A549 (cell line): Measurements from ENCODE around the gene P4HA1.
"Not testable (repeated sequence)": the region's sequence is repeated elsewhere in the genome, so short reads cannot be mapped to it uniquely, and the experiment has no call there.

Experiments
- JUN ChIP-seq, 2 experiments: fragments of >200 bp; sonication (Bioruptor Twin); formaldehyde crosslinking; IDR thresholded peaks; 2 replicates in 1 of 2; 3 replicates in 1 of 2; pipeline ENCODE4 v1.6.1; 2016 to 2017
- JUNB ChIP-seq: fragments of >200 bp; sonication (Bioruptor Twin); formaldehyde crosslinking; IDR thresholded peaks from 2 replicates; pipeline ENCODE4 v1.6.1; 2016
- PHF8 ChIP-seq: fragments of 200-600 bp; sonication (generic); IDR thresholded peaks from 2 replicates; pipeline ENCODE4 v1.6.1; 2016; ENCODE audit warnings: low read depth, mild to moderate bottlenecking, antibody characterized with exemption, moderate library complexity, borderline replicate concordance
- POLR2A ChIP-seq: IDR thresholded peaks from 2 replicates; pipeline ENCODE4 v1.6.1; 2012; ENCODE audit warnings: mild to moderate bottlenecking, low read length
- POLR2AphosphoS2 ChIP-seq: conservative IDR thresholded peaks from 2 replicates; pipeline ENCODE4 v1.6.1; 2012; ENCODE audit warnings: low read length, improper control_type of control experiment, inconsistent platforms
- RAD21 ChIP-seq, 2 experiments: fragments of >200 bp in 1 of 2; sonication (Bioruptor Twin) in 1 of 2; formaldehyde crosslinking in 1 of 2; IDR thresholded peaks in 1 of 2; conservative IDR thresholded peaks in 1 of 2; 2 replicates in 1 of 2; 3 replicates in 1 of 2; pipeline ENCODE4 v1.6.1; 2012 to 2018; ENCODE audit warnings: inconsistent platforms in 1 of 2
- RCOR1 ChIP-seq: fragments of 150-350 bp; IDR thresholded peaks from 2 replicates; pipeline ENCODE4 v1.6.1; 2014; ENCODE audit warnings: antibody characterized with exemption, low read length, low read depth
- USF2 ChIP-seq: fragments of 450-650 bp; IDR thresholded peaks from 2 replicates; pipeline ENCODE4 v1.6.1; 2014; ENCODE audit warnings: antibody characterized with exemption
- ZNF302 ChIP-seq: fragments of 250-450 bp; sonication (Bioruptor Pico); IDR thresholded peaks from 2 replicates; pipeline ENCODE4 v1.9.0; 2021; ENCODE audit warnings: inconsistent platforms, mild to moderate bottlenecking, moderate library complexity
- TF ChIP-seq, protein P1 (sequence below): fragments of >200 bp; sonication (Bioruptor Twin); formaldehyde crosslinking; IDR thresholded peaks from 3 replicates; pipeline ENCODE4 v1.5.1; 2016

- not testable (repeated sequence) for TF ChIP-seq JUN (IDR thresholded peaks at IDR 0.05); USF2; POLR2A; RCOR1; JUNB; ZNF302; POLR2AphosphoS2; PHF8; RAD21 (conservative IDR thresholded peaks at IDR 0.05 in 1 of 2, IDR thresholded peaks at IDR 0.05 in 1 of 2)
- TF ChIP-seq, protein P1, sequence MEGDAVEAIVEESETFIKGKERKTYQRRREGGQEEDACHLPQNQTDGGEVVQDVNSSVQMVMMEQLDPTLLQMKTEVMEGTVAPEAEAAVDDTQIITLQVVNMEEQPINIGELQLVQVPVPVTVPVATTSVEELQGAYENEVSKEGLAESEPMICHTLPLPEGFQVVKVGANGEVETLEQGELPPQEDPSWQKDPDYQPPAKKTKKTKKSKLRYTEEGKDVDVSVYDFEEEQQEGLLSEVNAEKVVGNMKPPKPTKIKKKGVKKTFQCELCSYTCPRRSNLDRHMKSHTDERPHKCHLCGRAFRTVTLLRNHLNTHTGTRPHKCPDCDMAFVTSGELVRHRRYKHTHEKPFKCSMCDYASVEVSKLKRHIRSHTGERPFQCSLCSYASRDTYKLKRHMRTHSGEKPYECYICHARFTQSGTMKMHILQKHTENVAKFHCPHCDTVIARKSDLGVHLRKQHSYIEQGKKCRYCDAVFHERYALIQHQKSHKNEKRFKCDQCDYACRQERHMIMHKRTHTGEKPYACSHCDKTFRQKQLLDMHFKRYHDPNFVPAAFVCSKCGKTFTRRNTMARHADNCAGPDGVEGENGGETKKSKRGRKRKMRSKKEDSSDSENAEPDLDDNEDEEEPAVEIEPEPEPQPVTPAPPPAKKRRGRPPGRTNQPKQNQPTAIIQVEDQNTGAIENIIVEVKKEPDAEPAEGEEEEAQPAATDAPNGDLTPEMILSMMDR: not testable (repeated sequence)
Measured at GRCh38 chr10:73109248-73109652, 12.6 kb upstream of the P4HA1 start.
